SKM-1 (cell line): ENCODE measurements around the gene NEU3.
"Not testable (repeated sequence)": the region's sequence is repeated elsewhere in the genome, so short reads cannot be mapped to it uniquely, and the experiment has no call there.

ENCODE experiments used
- DNase-seq: peaks from one replicate; lab custom pipeline; 2025; ENCODE audit not compliant: unreplicated experiment; lab: John Stamatoyannopoulos, UW

Gene NEU3

GRCh38 chr11:75028724-75029123 is 40.0 kb downstream of the NEU3 start:
- DNase-seq, result no peak

- no peak for DNase-seq
Measured at GRCh38 chr11:75029836-75030631, 41.3 kb downstream of the NEU3 start.

GRCh38 chr11:75031224-75031753 is 42.6 kb downstream of the NEU3 start:
- no peak for DNase-seq

- DNase-seq, result peak; percentile 27
Measured at GRCh38 chr11:75031771-75032549, 43.2 kb downstream of the NEU3 start.

- DNase-seq, result no peak
Measured at GRCh38 chr11:75032550-75032935, 43.8 kb downstream of the NEU3 start.

GRCh38 chr11:75033916-75034315 is 45.2 kb downstream of the NEU3 start:
- DNase-seq, result no peak

GRCh38 chr11:75035256-75035655 is 46.5 kb downstream of the NEU3 start:
- no peak for DNase-seq

GRCh38 chr11:75035911-75036565 is 47.3 kb downstream of the NEU3 start:
- no peak for DNase-seq

- no peak for DNase-seq
Measured at GRCh38 chr11:75040167-75040770, 51.5 kb downstream of the NEU3 start.

- DNase-seq, result no peak
Measured at GRCh38 chr11:75041263-75041662, 52.5 kb downstream of the NEU3 start.

GRCh38 chr11:75041821-75042220 is 53.1 kb downstream of the NEU3 start:
- not testable (repeated sequence) for DNase-seq

GRCh38 chr11:75044381-75045170 is 55.8 kb downstream of the NEU3 start:
- not testable (repeated sequence) for DNase-seq

- not testable (repeated sequence) for DNase-seq
Measured at GRCh38 chr11:75046668-75047067, 57.9 kb downstream of the NEU3 start.

- no peak for DNase-seq
Measured at GRCh38 chr11:75047191-75047590, 58.5 kb downstream of the NEU3 start.

- not testable (repeated sequence) for DNase-seq
Measured at GRCh38 chr11:75049501-75050266, 61.0 kb downstream of the NEU3 start.

- no peak for DNase-seq
Measured at GRCh38 chr11:75050516-75050915, 61.8 kb downstream of the NEU3 start.

- DNase-seq, result no peak
Measured at GRCh38 chr11:75051043-75051442, 62.3 kb downstream of the NEU3 start.

GRCh38 chr11:75052457-75052856 is 63.7 kb downstream of the NEU3 start:
- DNase-seq, result no peak

- no peak for DNase-seq
Measured at GRCh38 chr11:75055511-75055910, 66.8 kb downstream of the NEU3 start.

GRCh38 chr11:75056814-75057213 is 68.1 kb downstream of the NEU3 start:
- DNase-seq, result no peak
